ENCODE results near the gene MRPL58.

The MRPL58 gene

DNA sequence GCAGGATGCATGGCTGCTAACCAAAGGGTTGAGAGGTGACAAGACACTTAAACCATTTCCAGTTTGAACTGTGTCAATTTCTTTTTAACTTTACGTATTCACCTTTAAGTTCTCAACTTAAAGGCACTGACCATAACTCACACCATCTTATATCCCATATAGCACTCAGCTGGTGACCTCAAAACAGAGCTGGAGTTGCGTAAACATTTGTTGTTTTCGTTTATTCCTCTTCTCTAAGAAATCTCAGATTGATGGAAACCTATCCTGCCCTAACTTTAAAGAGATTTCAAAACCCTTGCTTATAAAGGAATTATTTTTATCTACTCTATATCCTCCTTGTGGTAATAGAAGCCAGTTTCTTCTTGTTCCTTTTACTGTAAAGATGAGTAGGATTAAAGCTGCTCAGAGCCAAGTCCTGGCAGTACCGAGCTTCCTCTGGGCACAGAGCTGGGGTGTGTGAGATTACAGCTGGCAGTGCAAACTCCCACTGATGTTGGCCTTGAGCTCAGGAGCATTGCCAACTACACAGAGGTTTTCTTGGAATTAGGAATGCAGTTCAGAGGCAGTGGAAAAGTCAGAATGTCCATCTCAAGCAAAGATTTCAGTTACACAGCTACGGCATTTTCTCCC is 35.9 kb downstream of the MRPL58 start:
- DNase-seq = no peak

DNA sequence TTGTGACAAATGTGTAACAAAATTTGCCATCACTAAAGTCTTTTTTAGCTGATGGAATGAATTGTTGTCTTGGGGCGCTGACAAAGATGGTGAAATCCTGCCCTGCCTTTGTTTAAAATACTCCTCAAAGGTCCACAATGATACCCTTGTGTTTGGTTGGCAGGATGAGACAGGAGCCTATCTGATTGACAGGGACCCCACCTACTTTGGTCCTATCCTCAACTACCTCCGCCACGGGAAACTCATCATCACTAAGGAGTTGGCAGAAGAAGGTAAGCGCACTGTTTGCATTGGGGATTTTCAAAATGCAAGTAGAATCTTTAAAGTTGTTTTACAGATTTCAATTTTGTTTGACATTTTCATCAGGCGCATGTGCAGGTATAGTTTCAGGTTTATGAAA is 36.6 kb downstream of the MRPL58 start:
- DNase-seq = no peak

DNA sequence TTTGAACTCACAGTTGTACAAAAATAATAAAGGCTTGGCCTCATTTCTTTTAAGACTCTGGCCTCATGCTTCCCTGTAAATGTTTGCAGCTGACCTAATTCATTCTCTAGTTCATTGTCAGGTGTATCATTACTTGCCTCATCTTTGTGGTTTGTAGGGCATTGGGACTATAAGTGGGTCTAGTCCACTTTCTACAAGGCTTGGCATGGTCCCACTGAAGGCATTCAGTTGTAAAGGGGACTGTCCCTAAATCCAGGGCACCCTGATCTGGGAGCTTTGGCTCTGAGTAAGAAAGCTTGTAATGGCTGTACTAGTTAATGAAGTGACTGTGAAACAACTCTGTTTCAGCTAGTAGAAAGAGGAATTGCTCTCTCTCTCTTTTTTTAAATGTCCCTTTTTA is 37.2 kb downstream of the MRPL58 start:
- no peak for DNase-seq

DNA sequence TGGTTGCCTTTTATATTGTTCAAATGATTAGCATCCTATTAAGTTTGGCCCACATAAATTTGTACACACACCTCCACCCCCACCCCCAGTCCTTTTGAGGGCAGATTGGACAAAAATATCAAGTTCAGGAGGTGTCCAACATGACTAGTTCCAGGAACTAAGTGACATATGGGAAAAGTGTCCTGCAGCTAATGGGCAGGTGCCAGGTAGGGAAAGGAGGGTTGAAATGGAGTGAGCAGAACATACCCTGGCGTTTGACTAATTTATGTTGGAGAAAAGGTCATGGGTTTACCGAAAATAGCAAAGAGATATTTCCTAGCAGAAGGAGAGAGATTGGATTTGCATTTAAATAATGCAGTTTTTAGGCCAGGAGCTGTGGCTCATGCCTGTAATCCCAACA is 39.5 kb downstream of the MRPL58 start:
- no peak for DNase-seq

DNA sequence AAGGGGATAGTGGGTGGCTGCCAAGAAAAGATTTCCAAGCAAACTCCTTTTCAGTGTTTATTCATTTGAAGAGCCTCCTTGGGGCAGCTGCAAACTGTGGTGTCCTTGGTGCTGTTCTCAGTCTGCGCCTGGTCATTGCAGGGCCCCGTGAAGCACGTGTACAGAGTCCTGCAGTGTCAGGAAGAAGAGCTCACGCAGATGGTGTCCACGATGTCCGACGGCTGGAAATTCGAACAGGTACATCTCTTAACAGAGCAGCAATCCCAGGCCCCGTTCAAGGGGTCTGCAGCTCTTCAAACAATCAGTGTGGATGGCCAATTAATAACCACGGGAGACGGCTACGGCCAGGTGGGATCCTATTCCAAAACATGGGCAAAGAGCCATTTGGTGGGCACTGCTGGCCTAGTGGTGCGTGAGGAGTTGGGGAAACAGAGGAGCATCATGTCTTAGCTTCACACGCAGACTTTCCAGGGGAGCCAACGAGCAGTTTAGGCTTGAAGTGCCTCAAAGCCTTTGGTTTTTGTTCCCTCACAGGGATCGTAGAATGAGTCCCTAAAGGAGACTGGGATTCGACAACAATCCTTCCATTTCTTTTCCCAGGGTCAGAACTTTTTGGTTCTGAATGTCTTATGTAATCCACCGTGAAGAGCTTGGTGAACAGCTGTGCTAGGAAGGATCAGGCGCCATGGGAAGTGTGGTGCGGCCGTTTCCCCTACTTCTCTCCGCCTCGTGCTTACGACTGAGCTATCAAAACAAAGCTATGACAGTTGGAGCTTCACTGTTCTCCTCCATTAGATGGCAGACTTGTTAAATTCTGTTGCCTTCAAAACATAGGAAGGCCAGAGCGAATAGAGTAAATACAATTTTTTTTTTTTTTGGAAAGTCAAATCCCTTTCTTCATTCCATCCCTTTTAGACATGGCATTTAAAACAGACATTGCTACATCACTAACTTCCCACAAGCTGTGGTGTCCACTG is 47.2 kb downstream of the MRPL58 start:
- peak; percentile 81 for DNase-seq

DNA sequence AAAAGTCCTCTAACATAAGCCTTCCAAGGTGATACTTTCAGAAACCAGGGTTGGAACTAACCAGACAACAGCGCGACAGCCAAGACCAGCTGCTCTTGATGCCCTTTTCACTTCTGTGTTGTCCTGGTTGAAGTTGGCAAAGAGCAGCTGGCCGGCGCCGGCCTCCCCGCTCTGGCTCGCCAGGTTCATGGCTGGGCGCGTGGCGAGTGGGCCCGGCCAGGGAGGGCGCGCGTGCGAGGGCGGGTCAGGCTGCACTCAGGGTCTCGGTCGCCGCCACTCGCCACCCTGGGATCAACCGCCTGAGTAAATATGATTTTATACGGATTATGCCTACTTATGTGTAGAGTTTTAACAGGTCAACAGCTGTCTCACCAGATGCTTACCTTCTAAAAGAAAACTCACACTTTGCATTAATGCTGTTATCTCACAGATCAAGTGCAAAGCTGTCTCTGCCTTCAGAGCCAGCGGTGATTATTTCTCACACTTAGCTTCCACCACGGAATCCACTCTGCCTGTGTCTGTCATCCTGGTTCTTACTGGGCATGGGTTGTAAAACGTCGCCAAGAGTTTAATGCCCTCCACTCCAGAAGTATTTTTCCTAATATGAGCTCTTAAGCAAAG is 48.1 kb downstream of the MRPL58 start:
- no peak for DNase-seq

- no peak for DNase-seq
Measured at GRCh38 chr17:75061055-75061438, 48.6 kb downstream of the MRPL58 start.

DNA sequence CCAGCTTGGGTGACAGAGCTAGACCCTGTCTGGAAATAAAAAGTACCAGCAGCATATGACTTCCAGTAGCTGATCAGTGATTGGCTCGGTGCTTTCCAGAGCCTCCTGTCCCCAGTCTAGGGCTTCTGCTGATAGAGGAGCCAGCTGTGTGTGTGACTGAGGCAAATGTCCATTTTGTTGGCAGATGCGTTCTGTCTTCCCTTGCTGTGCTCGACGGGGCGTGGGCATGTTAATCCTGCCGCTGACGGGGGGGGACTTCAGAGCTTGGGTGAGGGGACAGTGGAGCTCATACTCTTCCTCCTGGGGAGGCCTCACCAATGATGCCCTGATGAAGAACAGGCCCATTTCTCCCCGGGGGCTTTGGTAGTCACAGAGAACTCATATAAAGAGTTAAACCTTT is 49.1 kb downstream of the MRPL58 start:
- no peak for DNase-seq

- DNase-seq = no peak
Measured at GRCh38 chr17:75063201-75063600, 50.7 kb downstream of the MRPL58 start.

GRCh38 chr17:75063626-75064025 is 51.2 kb downstream of the MRPL58 start:
- no peak for DNase-seq

DNA sequence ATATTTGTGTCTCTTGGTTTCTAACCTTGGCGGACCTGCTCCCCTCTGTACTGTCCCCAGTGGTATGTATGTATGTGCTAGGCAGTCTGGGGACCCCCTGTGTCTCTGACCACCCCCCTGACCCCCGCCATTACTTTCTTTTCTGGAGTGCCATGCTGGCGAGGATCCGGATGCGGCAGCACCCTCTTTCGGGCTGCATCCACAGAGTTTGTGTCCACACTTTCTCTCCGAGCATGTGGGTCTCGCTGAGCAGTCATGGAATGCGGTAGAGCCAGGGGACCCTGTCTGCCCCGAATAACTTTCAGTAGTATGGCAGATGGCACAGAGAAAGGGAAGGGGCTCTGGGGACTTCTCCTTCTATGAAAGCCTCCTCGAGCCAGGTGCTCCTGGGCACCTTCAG is 51.6 kb downstream of the MRPL58 start:
- DNase-seq = no peak

DNA sequence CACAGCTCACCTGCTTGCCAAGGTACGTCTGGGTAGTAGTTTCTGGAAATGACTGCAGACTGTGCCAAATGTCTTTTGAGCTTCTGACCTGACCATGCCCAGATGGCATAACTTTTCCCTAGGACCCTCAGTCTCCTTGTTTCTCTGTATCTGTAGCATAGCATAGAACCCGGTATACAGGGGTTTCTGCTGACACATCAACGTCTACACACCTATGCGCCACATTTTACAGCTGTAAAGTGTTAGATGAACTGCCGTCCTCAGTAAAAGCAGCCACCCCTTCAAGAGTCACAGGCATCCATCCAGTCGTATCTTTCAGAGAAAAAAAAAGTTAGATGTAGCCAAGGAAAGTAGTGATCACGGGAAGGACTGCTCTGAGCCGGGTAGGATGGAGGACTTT is 52.0 kb downstream of the MRPL58 start:
- DNase-seq = no peak

- no peak for DNase-seq
Measured at GRCh38 chr17:75064867-75065561, 52.5 kb downstream of the MRPL58 start.

GRCh38 chr17:75065562-75066151 is 53.2 kb downstream of the MRPL58 start:
- DNase-seq = peak; percentile 33

DNA sequence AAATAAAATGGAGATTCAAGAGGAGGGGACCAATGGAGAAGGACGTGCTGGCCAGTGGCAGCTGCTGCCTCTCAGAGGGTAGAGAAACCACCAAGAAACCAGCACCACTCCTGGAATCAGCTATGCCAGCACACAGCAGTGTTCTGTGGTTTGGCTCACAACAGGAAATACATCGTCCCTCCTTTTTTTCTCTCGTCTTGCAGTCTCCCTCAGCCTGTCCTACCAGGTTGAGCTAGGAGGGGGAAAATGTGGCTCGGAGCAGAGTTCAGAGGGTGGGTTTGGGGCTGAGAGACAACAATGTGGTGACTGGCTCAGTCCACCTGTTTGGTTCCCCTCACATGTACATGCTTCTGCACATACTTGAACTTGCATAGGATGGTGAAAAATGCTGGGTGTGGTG is 55.4 kb downstream of the MRPL58 start:
- DNase-seq = no peak

GRCh38 chr17:75068750-75069149 is 56.3 kb downstream of the MRPL58 start:
- DNase-seq = no peak

- DNase-seq = peak; percentile 34
Measured at GRCh38 chr17:75069783-75070182, 57.3 kb downstream of the MRPL58 start.
